PC-3 (cell line): ENCODE data around the gene RRAS.

Experiments
- EZH2 ChIP-seq: fragments of 300-600 bp; sonication (generic); IDR thresholded peaks from one replicate; pipeline ENCODE4 v1.6.1; 2017; ENCODE audit warnings: antibody characterized with exemption, mild to moderate bottlenecking, low read length; ENCODE audit not compliant: unreplicated experiment
- EZH2phosphoT487 ChIP-seq: fragments of 300-600 bp; sonication (generic); IDR thresholded peaks from 2 replicates; pipeline ENCODE4 v1.6.1; 2018; ENCODE audit warnings: mild to moderate bottlenecking, antibody characterized with exemption, low read length, borderline replicate concordance

DNA sequence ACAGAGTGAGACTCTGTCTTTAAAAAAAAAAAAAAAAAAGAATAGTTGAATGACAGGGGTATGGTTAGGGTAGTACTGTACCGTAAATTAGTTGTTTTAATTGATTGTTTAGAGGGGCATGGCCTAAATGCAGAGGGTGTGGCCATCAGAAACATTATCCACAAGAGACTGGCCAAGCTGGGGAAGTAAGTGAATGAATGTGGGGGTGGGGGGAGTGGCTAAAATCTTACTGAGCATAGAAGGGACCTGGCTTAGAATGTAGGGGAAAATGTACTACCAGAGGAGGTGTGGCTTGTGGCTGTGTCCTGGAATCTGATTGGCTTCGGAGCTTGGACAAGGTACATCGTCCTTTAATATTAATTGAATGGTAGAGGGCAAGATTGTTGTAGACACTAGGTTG lies 29.6 kb upstream of the RRAS start:
- TF ChIP-seq EZH2phosphoT487 = no peak
- no peak for TF ChIP-seq EZH2
